H9 (cell line): ENCODE measurements around the gene MAGEE1. TPM values are rescaled to one million over a fixed set of nuclear protein-coding genes. Genes with fewer than 3 reads are reported as not detected.

Experiments
- DNase-seq: peaks from one replicate; pipeline ENCODE4 v3.0.0-alpha.2; 2017
- H2AFZ ChIP-seq: one replicate; pipeline ENCODE4 v1.6.1; 2013; ENCODE audit warnings: mild to moderate bottlenecking, low read length, control low read depth, moderate library complexity
- H2AK5ac ChIP-seq: 2 replicates; pipeline ENCODE4 v1.6.1; 2013; ENCODE audit warnings: low read length, control low read depth, mixed read lengths; ENCODE audit not compliant: insufficient read length
- H2BK120ac ChIP-seq: one replicate; pipeline ENCODE4 v1.6.1; 2013; ENCODE audit warnings: low read depth, mild to moderate bottlenecking, low read length, control low read depth, inconsistent platforms; ENCODE audit not compliant: poor library complexity, severe bottlenecking
- H2BK12ac ChIP-seq: 2 replicates; pipeline ENCODE4 v1.6.1; 2013; ENCODE audit warnings: low read length, control low read depth, mixed read lengths, low read depth; ENCODE audit not compliant: insufficient read length
- H2BK15ac ChIP-seq: 2 replicates; pipeline ENCODE4 v1.6.1; 2013; ENCODE audit warnings: low read depth, low read length, control low read depth
- H2BK20ac ChIP-seq: one replicate; pipeline ENCODE4 v1.6.1; 2013; ENCODE audit warnings: low read depth, mild to moderate bottlenecking, low read length, control low read depth, inconsistent platforms; ENCODE audit not compliant: poor library complexity, severe bottlenecking
- H2BK5ac ChIP-seq: 2 replicates; pipeline ENCODE4 v1.6.1; 2013; ENCODE audit warnings: low read length, control low read depth, mixed read lengths; ENCODE audit not compliant: insufficient read length
- H3K14ac ChIP-seq: 2 replicates; pipeline ENCODE4 v1.6.1; 2013; ENCODE audit warnings: low read length, control low read depth; ENCODE audit not compliant: insufficient read depth
- H3K18ac ChIP-seq: 2 replicates; pipeline ENCODE4 v1.6.1; 2013; ENCODE audit warnings: low read depth, mild to moderate bottlenecking, mixed read lengths, low read length, control low read depth; ENCODE audit not compliant: insufficient read length
- H3K23ac ChIP-seq: 2 replicates; pipeline ENCODE4 v1.6.1; 2013; ENCODE audit warnings: low read length, control low read depth, mixed read lengths, low read depth; ENCODE audit not compliant: insufficient read length
- H3K23me2 ChIP-seq: 2 replicates; pipeline ENCODE4 v1.6.1; 2013; ENCODE audit warnings: low read depth, mild to moderate bottlenecking, mixed read lengths, low read length, control low read depth; ENCODE audit not compliant: insufficient read length, poor library complexity, severe bottlenecking
- H3K27ac ChIP-seq: 2 replicates; pipeline ENCODE4 v1.5.1; 2013; ENCODE audit warnings: low read length, control low read depth, mixed read lengths, low read depth; ENCODE audit not compliant: insufficient read length
- H3K27me3 ChIP-seq: 2 replicates; pipeline ENCODE4 v1.6.1; 2013; ENCODE audit warnings: low read length, control low read depth, inconsistent platforms; ENCODE audit not compliant: insufficient read depth
- H3K4ac ChIP-seq: 2 replicates; pipeline ENCODE4 v1.6.1; 2013; ENCODE audit warnings: low read depth, mild to moderate bottlenecking, control low read depth, inconsistent platforms, low read length, moderate library complexity
- H3K4me1 ChIP-seq: 2 replicates; pipeline ENCODE4 v1.6.1; 2013; ENCODE audit warnings: low read length, control low read depth, inconsistent platforms; ENCODE audit not compliant: insufficient read depth
- H3K4me2 ChIP-seq: 2 replicates; pipeline ENCODE4 v1.6.1; 2013; ENCODE audit warnings: low read length, control low read depth, mixed read lengths; ENCODE audit not compliant: insufficient read length, insufficient read depth
- H3K56ac ChIP-seq: 2 replicates; pipeline ENCODE4 v1.6.1; 2013; ENCODE audit warnings: low read depth, mild to moderate bottlenecking, mixed read lengths, low read length, control low read depth; ENCODE audit not compliant: insufficient read length
- H3K79me1 ChIP-seq: 2 replicates; pipeline ENCODE4 v1.6.1; 2013; ENCODE audit warnings: low read depth, mild to moderate bottlenecking, moderate library complexity, low read length, control low read depth, inconsistent platforms; ENCODE audit not compliant: insufficient read depth, poor library complexity, severe bottlenecking
- H3K79me2 ChIP-seq: 2 replicates; pipeline ENCODE4 v1.6.1; 2013; ENCODE audit warnings: low read length, control low read depth, inconsistent platforms; ENCODE audit not compliant: insufficient read depth
- H3K9ac ChIP-seq: 2 replicates; pipeline ENCODE4 v1.6.1; 2013; ENCODE audit warnings: low read length, control low read depth, mixed read lengths; ENCODE audit not compliant: insufficient read length; ENCODE audit errors: extremely low read depth
- H3K9me3 ChIP-seq: one replicate; pipeline ENCODE4 v1.6.1; 2013; ENCODE audit warnings: low read depth, low read length, inconsistent platforms; ENCODE audit not compliant: control insufficient read depth
- H3T11ph ChIP-seq: one replicate; pipeline ENCODE4 v1.6.1; 2013; ENCODE audit warnings: mild to moderate bottlenecking, low read length, control low read depth, inconsistent platforms
- H4K20me1 ChIP-seq: one replicate; pipeline ENCODE4 v1.6.1; 2013; ENCODE audit not compliant: control insufficient read depth, insufficient read length, insufficient read depth
- H4K5ac ChIP-seq: 2 replicates; pipeline ENCODE4 v1.6.1; 2013; ENCODE audit warnings: low read depth, mild to moderate bottlenecking, mixed read lengths, low read length, control low read depth; ENCODE audit not compliant: insufficient read length
- H4K8ac ChIP-seq: replicated peaks from 2 replicates; pipeline ENCODE4 v1.6.1; 2013; ENCODE audit warnings: low read length, control low read depth, mixed read lengths, low read depth; ENCODE audit not compliant: insufficient read length
- H4K91ac ChIP-seq: 2 replicates; pipeline ENCODE4 v1.6.1; 2013; ENCODE audit warnings: low read depth, mild to moderate bottlenecking, moderate library complexity, mixed read lengths, low read length, control low read depth; ENCODE audit not compliant: insufficient read length
- H3K27ac Mint-ChIP-seq, 3 experiments: 2 replicates in 2 of 3; 3 replicates in 1 of 3; pipeline ENCODE4 v1.8.0; 2020 to 2021; ENCODE audit warnings: mixed read lengths in 3 of 3, mild to moderate bottlenecking in 1 of 3, moderate library complexity in 1 of 3
- H3K27me3 Mint-ChIP-seq: 2 replicates; pipeline ENCODE4 v1.8.0; 2021; ENCODE audit warnings: low read depth, mild to moderate bottlenecking, moderate library complexity, mixed read lengths
- H3K36me3 Mint-ChIP-seq, 3 experiments: 2 replicates in 2 of 3; 3 replicates in 1 of 3; pipeline ENCODE4 v1.8.0; 2020 to 2021; ENCODE audit warnings: low read depth in 3 of 3, mixed read lengths in 3 of 3; ENCODE audit not compliant: insufficient read depth in 1 of 3
- H3K4me1 Mint-ChIP-seq, 2 experiments: 2 replicates each; pipeline ENCODE4 v1.8.0; 2020; ENCODE audit warnings: mixed read lengths in 2 of 2
- H3K4me3 Mint-ChIP-seq, 2 experiments: 2 replicates in 1 of 2; 3 replicates in 1 of 2; pipeline ENCODE4 v1.8.0; 2020 to 2021; ENCODE audit warnings: mild to moderate bottlenecking in 2 of 2, mixed read lengths in 2 of 2, moderate library complexity in 1 of 2
- H3K9me3 Mint-ChIP-seq, 2 experiments: 2 replicates in 1 of 2; 3 replicates in 1 of 2; pipeline ENCODE4 v1.8.0; 2020; ENCODE audit warnings: mild to moderate bottlenecking in 2 of 2, mixed read lengths in 2 of 2, moderate library complexity in 1 of 2
- CTCF ChIP-seq: fragments of 200-600 bp; sonication (generic); conservative IDR thresholded peaks from 3 replicates; pipeline ENCODE4 v1.8.0; 2021; ENCODE audit warnings: antibody characterized with exemption, mild to moderate bottlenecking
- WGBS: extraction: QIAGEN DNeasy Blood & Tissue Kit; methylation state at CpG from one replicate; pipeline ENCODE4 v1.1.7; 2013; ENCODE audit warnings: missing lambda C conversion rate, low lambda C conversion rate, mixed read lengths; ENCODE audit not compliant: insufficient read length; ENCODE audit errors: extremely low coverage; 5-methylcytosine and 5-hydroxymethylcytosine counted together
- total RNA-seq: library from RNA; stranded (reverse); gene quantifications from 2 replicates; pipeline ENCODE4 v1.2.1, GENCODE V29; 2021

MAGEE1 gene
- total RNA-seq, 1 experiment from 2014 or later: 4.2 TPM

DNA sequence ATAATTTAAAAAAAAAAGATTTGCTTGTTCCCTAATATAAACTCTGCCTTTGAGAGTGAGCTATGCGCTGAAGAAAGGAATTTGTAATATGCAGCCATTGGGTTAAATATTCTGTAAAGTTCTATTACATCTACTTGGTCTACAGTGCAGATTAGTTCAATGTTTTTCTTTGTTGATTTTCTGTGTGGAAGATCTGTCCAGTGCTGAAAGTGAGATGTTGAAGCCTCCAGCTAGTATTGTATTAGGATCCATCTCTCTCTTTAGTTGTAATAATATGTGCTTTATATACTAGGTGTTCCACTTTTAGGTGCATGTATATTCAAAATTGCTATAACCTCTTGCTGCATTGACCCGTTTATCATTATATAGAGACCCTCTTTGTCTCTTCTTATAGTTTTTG is 49.8 kb downstream of the MAGEE1 start:
- H2BK5ac ChIP-seq: no peak overlapping the region
- H2AFZ ChIP-seq: no peak overlapping the region
- no peak overlapping the region for H3K4me2 ChIP-seq
- no peak overlapping the region for H2BK12ac ChIP-seq
- Mint-ChIP-seq H3K4me3 (no peak overlapping the region), H3K27me3 (peaks cover 2% of the 10 kb centered on the region; the same call in 1 of the 2 replicates), H3K9me3 (peaks cover 64 to 88% of the 10 kb centered on the region in 2 experiments), H3K4me1 (no peaks in the 10 kb centered on the region), H3K36me3 (peaks cover 0 to 7% (median 5%) of the 10 kb centered on the region in 3 experiments; a peak in 5 of 7 replicates), H3K27ac (no peak overlapping the region)
- no peaks in the 10 kb centered on the region for H3K23me2 ChIP-seq
- H2BK20ac ChIP-seq: no peak overlapping the region
- no peak overlapping the region for H4K91ac ChIP-seq
- peaks cover 1% of the 10 kb centered on the region for H3K9me3 ChIP-seq
- H2BK120ac ChIP-seq: no peak overlapping the region
- H3K4ac ChIP-seq: no peak overlapping the region
- no peak overlapping the region for H3K27ac ChIP-seq
- H3K14ac ChIP-seq: no peak overlapping the region
- H4K20me1 ChIP-seq: no peaks in the 10 kb centered on the region
- H3K79me1 ChIP-seq: no peaks in the 10 kb centered on the region
- no peak overlapping the region for H3K9ac ChIP-seq
- H2BK15ac ChIP-seq: no peak overlapping the region
- H3K23ac ChIP-seq: no peak overlapping the region
- no peak for TF ChIP-seq CTCF
- no peaks in the 10 kb centered on the region for H3K27me3 ChIP-seq
- no peak overlapping the region for H2AK5ac ChIP-seq
- no peaks in the 10 kb centered on the region for H3K4me1 ChIP-seq
- no CpG with 5 or more reads among the region's 2 CpGs for WGBS
- no peaks in the 10 kb centered on the region for H3K79me2 ChIP-seq
- no peak overlapping the region for H4K5ac ChIP-seq
- DNase-seq: no peak
- no peak overlapping the region for H3K18ac ChIP-seq
- H3T11ph ChIP-seq: no peak overlapping the region
- no peak overlapping the region for H3K56ac ChIP-seq
- no peak overlapping the region for H4K8ac ChIP-seq
